ENCODE data around the gene SPRY2. TPM values are rescaled to one million over a fixed set of nuclear protein-coding genes. Genes with fewer than 3 reads are reported as not detected.

Gene SPRY2
- total and polyA plus RNA-seq, 2 experiments from 2014 or later: 48.2 to 69.4 TPM

GRCh38 chr13:80313668-80314256, 27.2 kb downstream of the SPRY2 start:
- DNase-seq (ENCODE audit: low spot score): no peak
- TF ChIP-seq CTCF (IDR thresholded peaks at IDR 0.05; ENCODE audit: poor library complexity) (no peak), EZH2 (IDR thresholded peaks at IDR 0.05; ENCODE audit: borderline replicate concordance) (no peak), EZH2phosphoT487 (IDR thresholded peaks at IDR 0.05; ENCODE audit: low read depth, severe bottlenecking, unreplicated experiment) (no peak)
- H3K4me3 ChIP-seq: no peak overlapping the region
- no peaks in the 10 kb centered on the region for H4K20me1 ChIP-seq (ENCODE audit: insufficient read depth, poor library complexity, severe bottlenecking)
- H3K9me3 ChIP-seq (ENCODE audit: low read depth): no peaks in the 10 kb centered on the region
- no peak overlapping the region for H3K27ac ChIP-seq
- no peaks in the 10 kb centered on the region for H3K79me2 ChIP-seq
- 100% methylated on average over 1 of the region's 1 CpG for WGBS (ENCODE audit: low lambda C conversion rate, missing lambda C conversion rate)
- no peak overlapping the region for H3K4me2 ChIP-seq
- H3K9me2 ChIP-seq (replicated peaks; ENCODE audit: insufficient read depth): no peaks in the 10 kb centered on the region
- H3K4me1 ChIP-seq (ENCODE audit: insufficient read depth): no peaks in the 10 kb centered on the region
- no peak overlapping the region for H2AFZ ChIP-seq
- H3K36me3 ChIP-seq (replicated peaks; ENCODE audit: insufficient read depth, low read depth): no peaks in the 10 kb centered on the region
- no peaks in the 10 kb centered on the region for H3K27me3 ChIP-seq

GRCh38 chr13:80312967-80313366, 28.0 kb downstream of the SPRY2 start:
- Histone ChIP-seq H3K9me3 (ENCODE audit: low read depth) (no peaks in the 10 kb centered on the region), H3K4me3 (no peak overlapping the region), H3K9me2 (replicated peaks; ENCODE audit: insufficient read depth) (no peaks in the 10 kb centered on the region), H3K27ac (no peak overlapping the region), H3K36me3 (replicated peaks; ENCODE audit: insufficient read depth, low read depth) (no peaks in the 10 kb centered on the region), H3K4me1 (ENCODE audit: insufficient read depth) (no peaks in the 10 kb centered on the region), H2AFZ (no peak overlapping the region), H3K79me2 (no peaks in the 10 kb centered on the region), H4K20me1 (ENCODE audit: insufficient read depth, poor library complexity, severe bottlenecking) (no peaks in the 10 kb centered on the region), H3K27me3 (no peaks in the 10 kb centered on the region), H3K4me2 (no peak overlapping the region)
- TF ChIP-seq EZH2 (IDR thresholded peaks at IDR 0.05; ENCODE audit: borderline replicate concordance) (no peak), CTCF (IDR thresholded peaks at IDR 0.05; ENCODE audit: poor library complexity) (no peak), EZH2phosphoT487 (IDR thresholded peaks at IDR 0.05; ENCODE audit: low read depth, severe bottlenecking, unreplicated experiment) (no peak)
- 92% methylated on average over 3 of the region's 3 CpGs for WGBS (ENCODE audit: low lambda C conversion rate, missing lambda C conversion rate)
- DNase-seq (ENCODE audit: low spot score): no peak

GRCh38 chr13:80312012-80312704, 28.8 kb downstream of the SPRY2 start:
- TF ChIP-seq CTCF (IDR thresholded peaks at IDR 0.05; ENCODE audit: poor library complexity) (no peak), EZH2phosphoT487 (IDR thresholded peaks at IDR 0.05; ENCODE audit: low read depth, severe bottlenecking, unreplicated experiment) (no peak), EZH2 (IDR thresholded peaks at IDR 0.05; ENCODE audit: borderline replicate concordance) (no peak)
- Histone ChIP-seq H3K9me3 (ENCODE audit: low read depth) (no peaks in the 10 kb centered on the region), H3K4me2 (no peak overlapping the region), H3K4me3 (no peak overlapping the region), H3K36me3 (replicated peaks; ENCODE audit: insufficient read depth, low read depth) (no peaks in the 10 kb centered on the region), H4K20me1 (ENCODE audit: insufficient read depth, poor library complexity, severe bottlenecking) (no peaks in the 10 kb centered on the region), H3K79me2 (no peaks in the 10 kb centered on the region), H3K27ac (no peak overlapping the region), H3K4me1 (ENCODE audit: insufficient read depth) (no peaks in the 10 kb centered on the region), H2AFZ (no peak overlapping the region), H3K9me2 (replicated peaks; ENCODE audit: insufficient read depth) (no peaks in the 10 kb centered on the region), H3K27me3 (no peaks in the 10 kb centered on the region)
- no peak for DNase-seq (ENCODE audit: low spot score)
- 92% methylated on average over 5 of the region's 5 CpGs for WGBS (ENCODE audit: low lambda C conversion rate, missing lambda C conversion rate)
